Calu3 (cell line): Measurements from ENCODE around the gene MAP7. TPM values are rescaled to one million over a fixed set of nuclear protein-coding genes. Genes with fewer than 3 reads are reported as not detected.

Experiments used
- BruUV-seq: library from RNA; stranded (reverse); fragments of 400-500 nt; replicated peaks from 2 replicates; lab custom pipeline; 2021; lab: Mats Ljungman, UMichigan
- CTCF ChIA-PET: fragments of 300-600 bp; sonication (Branson Sonifier 250); formaldehyde crosslinking; loops from one replicate; lab custom pipeline; 2022; ENCODE audit warnings: antibody characterized with exemption; lab: Charles Lee
- DNase-seq: peaks from one replicate; pipeline ENCODE4 v3.0.0; 2022
- H3K27ac Mint-ChIP-seq: one replicate; pipeline ENCODE4 v1.8.0; 2022; ENCODE audit warnings: mixed read lengths; ENCODE audit not compliant: unreplicated experiment
- H3K27me3 Mint-ChIP-seq: one replicate; pipeline ENCODE4 v1.8.0; 2022; ENCODE audit warnings: mixed read lengths; ENCODE audit not compliant: unreplicated experiment
- H3K36me3 Mint-ChIP-seq: one replicate; pipeline ENCODE4 v1.8.0; 2022; ENCODE audit warnings: mild to moderate bottlenecking, moderate library complexity, mixed read lengths; ENCODE audit not compliant: insufficient read depth, unreplicated experiment
- H3K4me1 Mint-ChIP-seq: one replicate; pipeline ENCODE4 v1.8.0; 2022; ENCODE audit warnings: mild to moderate bottlenecking, low read depth, mixed read lengths; ENCODE audit not compliant: unreplicated experiment
- H3K4me3 Mint-ChIP-seq: one replicate; pipeline ENCODE4 v1.8.0; 2022; ENCODE audit warnings: mild to moderate bottlenecking, low read depth, moderate library complexity, mixed read lengths; ENCODE audit not compliant: unreplicated experiment
- H3K9me3 Mint-ChIP-seq: one replicate; pipeline ENCODE4 v1.8.0; 2022; ENCODE audit warnings: low read depth, mixed read lengths; ENCODE audit not compliant: unreplicated experiment
- intact Hi-C: fragments of 100-400 bp; cut with micrococcal nuclease; formaldehyde crosslinking; loops from one replicate; pipeline ENCODE4 v1.10.0; 2022; ENCODE audit not compliant: unreplicated experiment
- total RNA-seq: library from RNA; stranded (reverse); gene quantifications from 2 replicates; pipeline ENCODE4 v1.2.3, GENCODE V29; 2022
- TF ChIP-seq, protein P1 (sequence below): fragments of 200-600 bp; IDR thresholded peaks from one replicate; pipeline ENCODE4 v1.8.0; 2022; ENCODE audit warnings: antibody characterized with exemption; ENCODE audit not compliant: unreplicated experiment

MAP7 gene
- total RNA-seq, 1 experiment from 2014 or later: 30.1 TPM

DNA sequence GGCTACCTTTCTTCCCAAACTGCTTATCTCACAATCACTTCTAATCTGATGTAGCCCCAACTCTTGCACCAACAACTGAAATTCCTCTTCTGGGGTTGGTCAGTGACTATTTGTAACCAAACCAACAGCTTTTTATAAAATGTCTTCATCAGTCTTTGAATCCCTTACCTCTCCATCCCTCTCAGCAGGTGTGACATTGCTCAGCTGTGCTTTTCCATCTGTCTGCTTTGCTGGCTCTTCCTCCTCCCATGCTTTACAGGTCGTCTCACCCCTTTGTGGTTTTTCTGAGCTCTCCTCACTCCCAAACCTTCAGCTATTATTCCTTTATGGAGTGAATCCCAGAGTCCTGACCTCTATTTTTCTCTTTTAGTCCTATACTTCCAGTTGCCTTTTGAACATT, 5.9 kb downstream of the MAP7 start:
- intact Hi-C loops: loop anchor here (10.0 kb wide), 1 partner anchor 270 kb away; no protein-coding TSS in a partner anchor
- CTCF ChIA-PET: no interaction called here
- H3K27ac Mint-ChIP-seq: no peak overlapping the region

DNA sequence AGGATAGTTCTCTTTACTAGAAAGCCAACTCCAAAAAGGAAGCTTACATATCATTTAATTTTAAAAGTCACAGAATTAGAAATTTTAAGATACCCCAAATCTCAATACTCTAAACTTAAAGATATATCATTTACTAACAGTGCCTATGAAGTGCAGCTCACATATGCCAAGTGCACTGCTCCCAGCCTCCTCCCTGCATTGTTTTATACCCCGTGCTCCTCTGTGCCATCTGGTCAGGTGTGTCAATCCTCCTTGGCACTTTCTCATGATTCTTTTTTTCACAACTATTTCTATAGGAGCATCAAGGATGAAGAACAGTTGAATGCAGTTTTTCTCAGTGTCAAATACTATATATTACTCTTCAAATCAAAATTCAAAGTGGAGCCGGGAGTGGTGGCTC, 8.8 kb downstream of the MAP7 start:
- no TSS peak for BruUV-seq
- TF ChIP-seq, protein P1, sequence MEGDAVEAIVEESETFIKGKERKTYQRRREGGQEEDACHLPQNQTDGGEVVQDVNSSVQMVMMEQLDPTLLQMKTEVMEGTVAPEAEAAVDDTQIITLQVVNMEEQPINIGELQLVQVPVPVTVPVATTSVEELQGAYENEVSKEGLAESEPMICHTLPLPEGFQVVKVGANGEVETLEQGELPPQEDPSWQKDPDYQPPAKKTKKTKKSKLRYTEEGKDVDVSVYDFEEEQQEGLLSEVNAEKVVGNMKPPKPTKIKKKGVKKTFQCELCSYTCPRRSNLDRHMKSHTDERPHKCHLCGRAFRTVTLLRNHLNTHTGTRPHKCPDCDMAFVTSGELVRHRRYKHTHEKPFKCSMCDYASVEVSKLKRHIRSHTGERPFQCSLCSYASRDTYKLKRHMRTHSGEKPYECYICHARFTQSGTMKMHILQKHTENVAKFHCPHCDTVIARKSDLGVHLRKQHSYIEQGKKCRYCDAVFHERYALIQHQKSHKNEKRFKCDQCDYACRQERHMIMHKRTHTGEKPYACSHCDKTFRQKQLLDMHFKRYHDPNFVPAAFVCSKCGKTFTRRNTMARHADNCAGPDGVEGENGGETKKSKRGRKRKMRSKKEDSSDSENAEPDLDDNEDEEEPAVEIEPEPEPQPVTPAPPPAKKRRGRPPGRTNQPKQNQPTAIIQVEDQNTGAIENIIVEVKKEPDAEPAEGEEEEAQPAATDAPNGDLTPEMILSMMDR: no peak
- no peaks in the 10 kb centered on the region for H3K9me3 Mint-ChIP-seq
- no peaks in the 10 kb centered on the region for H3K36me3 Mint-ChIP-seq
- peaks cover 26% of the 10 kb centered on the region for H3K4me1 Mint-ChIP-seq
- DNase-seq: no peak
- H3K27ac Mint-ChIP-seq: no peak overlapping the region
- H3K4me3 Mint-ChIP-seq: no peak overlapping the region
- intact Hi-C loops: loop anchor here (10.0 kb wide), 1 partner anchor 267 kb away; no protein-coding TSS in a partner anchor
- H3K27me3 Mint-ChIP-seq: no peaks in the 10 kb centered on the region
- CTCF ChIA-PET: no interaction called here

More for the DNA sequence above, 5.9 kb downstream of the MAP7 start:
- peaks cover 8% of the 10 kb centered on the region for H3K36me3 Mint-ChIP-seq
- no peaks in the 10 kb centered on the region for H3K27me3 Mint-ChIP-seq
- H3K4me3 Mint-ChIP-seq: no peak overlapping the region
- no TSS peak for BruUV-seq
- DNase-seq: no peak
- no peaks in the 10 kb centered on the region for H3K9me3 Mint-ChIP-seq
- H3K4me1 Mint-ChIP-seq: peaks cover 47% of the 10 kb centered on the region
- TF ChIP-seq, protein P1: no peak

DNA sequence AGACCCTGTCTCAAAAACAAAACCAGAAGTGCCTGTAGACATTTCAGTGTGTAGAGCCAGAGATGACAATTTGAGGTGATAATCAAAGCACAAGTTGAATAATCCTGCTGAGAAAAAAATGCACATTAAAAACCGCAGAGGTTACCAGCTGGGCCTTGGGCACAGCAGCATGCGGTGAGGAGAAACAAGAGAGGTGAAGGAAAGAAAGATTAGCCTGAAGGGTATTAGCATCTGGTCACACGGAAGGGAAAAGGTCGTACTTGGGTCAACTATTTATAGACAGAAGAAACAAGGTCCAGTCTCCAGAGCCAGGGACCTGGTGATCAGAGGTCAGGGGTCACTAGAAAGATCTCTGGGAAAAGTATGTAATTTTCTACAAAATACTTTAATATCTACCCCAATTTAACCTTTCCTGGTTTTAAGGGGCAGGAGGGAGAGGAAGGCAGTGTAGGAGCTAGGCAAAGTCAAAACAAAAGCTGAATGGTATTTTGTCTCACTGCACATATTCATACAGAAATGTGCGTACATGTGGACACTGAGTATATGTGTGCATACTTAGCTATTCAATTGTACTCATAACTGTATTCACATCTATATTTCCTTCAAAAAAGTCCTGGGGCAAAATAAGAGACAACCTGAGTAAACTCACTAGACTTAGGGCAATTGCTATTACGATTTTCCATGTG, 10.1 kb downstream of the MAP7 start:
- Mint-ChIP-seq H3K27me3 (no peaks in the 10 kb centered on the region), H3K36me3 (no peaks in the 10 kb centered on the region), H3K4me1 (peaks cover 20% of the 10 kb centered on the region), H3K27ac (no peak overlapping the region), H3K9me3 (no peaks in the 10 kb centered on the region), H3K4me3 (no peak overlapping the region)
- intact Hi-C loops: loop anchor here (10.0 kb wide), 1 partner anchor 265 kb away; no protein-coding TSS in a partner anchor
- no peak for DNase-seq
- CTCF ChIA-PET: no interaction called here
- BruUV-seq: no TSS peak
- TF ChIP-seq, protein P1: no peak

DNA sequence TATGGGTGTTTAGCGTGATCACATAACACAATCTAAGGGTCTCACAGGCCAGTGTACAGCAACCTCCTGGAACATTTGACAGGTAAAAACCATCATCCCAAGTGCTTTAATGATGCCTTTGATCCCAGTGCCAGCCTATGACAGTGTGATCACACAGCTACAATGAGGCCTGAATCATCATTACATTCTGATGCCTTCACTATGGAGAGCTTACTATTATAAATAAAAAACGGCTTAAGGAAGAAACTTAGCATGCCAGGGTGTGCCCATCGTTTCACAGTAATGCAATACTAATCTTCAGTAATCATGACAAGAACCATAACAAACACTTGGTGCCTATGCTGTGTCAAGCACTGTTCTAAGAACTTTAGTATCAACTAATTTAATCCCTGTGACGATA, 11.4 kb downstream of the MAP7 start:
- H3K27me3 Mint-ChIP-seq: no peaks in the 10 kb centered on the region
- CTCF ChIA-PET: no interaction called here
- H3K9me3 Mint-ChIP-seq: no peaks in the 10 kb centered on the region
- H3K27ac Mint-ChIP-seq: no peak overlapping the region
- peaks cover 12% of the 10 kb centered on the region for H3K4me1 Mint-ChIP-seq
- intact Hi-C loops: no loop called here
- DNase-seq: no peak
- no peak overlapping the region for H3K4me3 Mint-ChIP-seq
- H3K36me3 Mint-ChIP-seq: no peaks in the 10 kb centered on the region
- no TSS peak for BruUV-seq
- TF ChIP-seq, protein P1: no peak
